Mesenchymal stem cell (in vitro differentiated cells and primary cell): ENCODE measurements around the gene UBXN7.
"Not testable (repeated sequence)": the region's sequence is repeated elsewhere in the genome, so short reads cannot be mapped to it uniquely, and the experiment has no call there.

Experiments used
- DNase-seq: peaks from one replicate; pipeline ENCODE4 v3.0.0-alpha.2; 2013
- H2AFZ ChIP-seq: one replicate; pipeline ENCODE4 v1.6.1; 2013; ENCODE audit warnings: low read depth, mild to moderate bottlenecking, control low read depth, inconsistent platforms, low read length, moderate library complexity
- H2AK5ac ChIP-seq: 2 replicates; pipeline ENCODE4 v1.6.1; 2013; ENCODE audit warnings: low read length, moderate library complexity, mild to moderate bottlenecking, inconsistent platforms; ENCODE audit not compliant: severe bottlenecking
- H2BK120ac ChIP-seq: one replicate; pipeline ENCODE4 v1.6.1; 2013; ENCODE audit warnings: low read depth, mild to moderate bottlenecking, inconsistent platforms, low read length, moderate library complexity
- H2BK12ac ChIP-seq, 2 experiments: one replicate each; pipeline ENCODE4 v1.6.1; 2013; ENCODE audit warnings: inconsistent platforms in 2 of 2, low read length in 2 of 2, mild to moderate bottlenecking in 2 of 2, moderate library complexity in 2 of 2, control low read depth in 1 of 2
- H2BK15ac ChIP-seq: one replicate; pipeline ENCODE4 v1.6.1; 2013; ENCODE audit warnings: mild to moderate bottlenecking, low read depth, inconsistent platforms; ENCODE audit not compliant: poor library complexity, severe bottlenecking
- H2BK5ac ChIP-seq: 2 replicates; pipeline ENCODE4 v1.6.1; 2013; ENCODE audit warnings: low read depth, mild to moderate bottlenecking, low read length, control low read depth, inconsistent platforms; ENCODE audit not compliant: poor library complexity, severe bottlenecking
- H3K14ac ChIP-seq, 2 experiments: one replicate each; pipeline ENCODE4 v1.6.1; 2013; ENCODE audit warnings: inconsistent platforms in 2 of 2, low read length in 2 of 2, control low read depth in 1 of 2, mild to moderate bottlenecking in 1 of 2, moderate library complexity in 1 of 2
- H3K18ac ChIP-seq, 2 experiments: one replicate each; pipeline ENCODE4 v1.6.1; 2013; ENCODE audit warnings: inconsistent platforms in 2 of 2, low read length in 2 of 2, control low read depth in 1 of 2, low read depth in 1 of 2, mild to moderate bottlenecking in 1 of 2
- H3K23ac ChIP-seq, 2 experiments: one replicate each; pipeline ENCODE4 v1.6.1; 2013; ENCODE audit warnings: inconsistent platforms in 2 of 2, low read length in 2 of 2, mild to moderate bottlenecking in 2 of 2, moderate library complexity in 2 of 2, control low read depth in 1 of 2
- H3K27ac ChIP-seq: 2 replicates; pipeline ENCODE4 v1.5.1; 2013; ENCODE audit warnings: mild to moderate bottlenecking, moderate library complexity, low read length, control low read depth, inconsistent platforms; ENCODE audit not compliant: poor library complexity, severe bottlenecking
- H3K27me3 ChIP-seq, 2 experiments: 2 replicates each; pipeline versions ENCODE4 v1.6.1 to v1.7.0; 2013; ENCODE audit warnings: low read length in 2 of 2, mild to moderate bottlenecking in 2 of 2, moderate library complexity in 2 of 2, control low read depth in 1 of 2, inconsistent platforms in 1 of 2; ENCODE audit not compliant: control insufficient read depth in 1 of 2, insufficient read depth in 1 of 2
- H3K36me3 ChIP-seq, 2 experiments: 2 replicates each; pipeline versions ENCODE4 v1.6.1 to v1.7.0; 2013; ENCODE audit warnings: low read length in 2 of 2, control low read depth in 1 of 2, inconsistent platforms in 1 of 2, low read depth in 1 of 2, mild to moderate bottlenecking in 1 of 2; ENCODE audit not compliant: insufficient read depth in 2 of 2, control insufficient read depth in 1 of 2
- H3K4ac ChIP-seq, 2 experiments: one replicate each; pipeline ENCODE4 v1.6.1; 2013; ENCODE audit warnings: inconsistent platforms in 2 of 2, low read length in 2 of 2, mild to moderate bottlenecking in 2 of 2, moderate library complexity in 2 of 2, control low read depth in 1 of 2, low read depth in 1 of 2
- H3K4me1 ChIP-seq: 2 replicates; pipeline ENCODE4 v1.6.1; 2013; ENCODE audit warnings: low read depth, low read length, control low read depth; ENCODE audit not compliant: control insufficient read depth, insufficient read depth
- H3K4me2 ChIP-seq: 2 replicates; pipeline ENCODE4 v1.6.1; 2013; ENCODE audit warnings: low read length, mild to moderate bottlenecking, inconsistent platforms; ENCODE audit not compliant: poor library complexity, severe bottlenecking
- H3K4me3 ChIP-seq, 2 experiments: 2 replicates each; pipeline versions ENCODE4 v1.5.1 to v1.7.0; 2013; ENCODE audit warnings: low read length in 2 of 2, mild to moderate bottlenecking in 2 of 2, control low read depth in 1 of 2, low read depth in 1 of 2; ENCODE audit not compliant: insufficient read depth in 1 of 2
- H3K79me1 ChIP-seq: replicated peaks from 2 replicates; pipeline ENCODE4 v1.6.1; 2013; ENCODE audit warnings: mild to moderate bottlenecking, control low read depth, low read length, inconsistent platforms; ENCODE audit not compliant: poor library complexity, severe bottlenecking
- H3K9ac ChIP-seq: 2 replicates; pipeline ENCODE4 v1.7.0; 2013; ENCODE audit warnings: mild to moderate bottlenecking, low read length, moderate library complexity
- H3K9me3 ChIP-seq: 2 replicates; pipeline ENCODE4 v1.7.0; 2013; ENCODE audit warnings: mild to moderate bottlenecking, low read length; ENCODE audit not compliant: control insufficient read depth
- H4K8ac ChIP-seq: one replicate; pipeline ENCODE4 v1.6.1; 2013; ENCODE audit warnings: inconsistent platforms, mild to moderate bottlenecking, low read length, moderate library complexity
- H4K91ac ChIP-seq: one replicate; pipeline ENCODE4 v1.6.1; 2013; ENCODE audit warnings: mild to moderate bottlenecking, low read length, inconsistent platforms
- WGBS: methylation state at CpG from one replicate; pipeline ENCODE4 v1.1.7; 2013; ENCODE audit warnings: mixed read lengths; 5-methylcytosine and 5-hydroxymethylcytosine counted together

Gene UBXN7

DNA sequence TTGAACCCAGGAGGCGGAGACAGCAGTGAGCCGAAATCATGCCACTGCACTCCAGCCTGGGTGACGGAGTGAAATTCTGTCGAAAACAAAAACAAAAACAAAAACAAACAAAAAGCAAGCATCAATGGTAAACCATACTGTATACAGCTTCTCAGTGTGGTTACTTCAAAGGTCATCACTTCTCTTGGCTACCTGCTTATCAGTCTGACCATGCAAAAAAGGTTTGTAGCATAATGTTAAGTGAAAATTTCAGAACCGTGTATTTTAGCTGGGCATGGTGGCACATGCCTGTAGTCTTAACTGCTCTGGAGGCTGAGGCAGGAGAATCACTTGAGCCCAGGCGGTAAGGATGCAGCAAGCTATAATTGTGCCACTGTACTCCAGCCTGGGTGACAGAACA lies 4.2 kb downstream of the UBXN7 start:
- H3K27me3 ChIP-seq: no peaks in the 10 kb centered on the region
- H3K23ac ChIP-seq: no peak overlapping the region
- peaks cover 14 to 20% of the 10 kb centered on the region in 2 experiments for H3K36me3 ChIP-seq
- H4K8ac ChIP-seq: no peak overlapping the region
- WGBS: 97% methylated on average over 5 of the region's 6 CpGs
- no peak overlapping the region for H3K4me3 ChIP-seq
- DNase-seq: no peak
- H2BK12ac ChIP-seq: no peak overlapping the region
- H3K4me2 ChIP-seq: no peak overlapping the region
- no peak overlapping the region for H3K18ac ChIP-seq
- no peaks in the 10 kb centered on the region for H3K79me1 ChIP-seq
- H2AK5ac ChIP-seq: no peak overlapping the region
- H2AFZ ChIP-seq: no peak overlapping the region
- H3K27ac ChIP-seq: no peak overlapping the region
- H3K14ac ChIP-seq: no peak overlapping the region
- no peak overlapping the region for H2BK15ac ChIP-seq
- no peak overlapping the region for H3K9ac ChIP-seq
- no peak overlapping the region for H2BK120ac ChIP-seq
- no peaks in the 10 kb centered on the region for H3K9me3 ChIP-seq
- peaks cover 6% of the 10 kb centered on the region for H3K4me1 ChIP-seq
- H3K4ac ChIP-seq: no peak overlapping the region
- H2BK5ac ChIP-seq: no peak overlapping the region
- H4K91ac ChIP-seq: no peak overlapping the region

DNA sequence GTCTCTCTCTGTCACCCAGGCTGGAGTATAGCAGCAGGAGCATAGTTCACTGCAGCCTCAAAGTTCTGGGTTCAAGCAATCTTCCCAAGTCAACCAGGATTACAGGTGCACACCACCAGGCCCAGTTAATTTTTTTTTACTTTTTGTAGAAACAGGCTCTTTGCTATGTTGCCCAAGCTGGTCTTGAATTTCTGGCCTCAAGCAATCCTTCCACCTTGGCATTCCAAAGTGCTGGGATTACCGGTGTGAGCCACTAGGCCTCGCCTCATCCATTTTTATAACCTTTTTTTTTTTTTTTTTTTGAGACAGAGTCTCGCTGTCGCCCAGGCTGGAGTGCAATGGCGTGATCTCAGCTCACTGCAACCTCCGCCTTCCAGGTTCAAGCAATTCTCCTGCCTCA lies 7.8 kb downstream of the UBXN7 start:
- H2AFZ ChIP-seq, DNase-seq, H4K91ac ChIP-seq, H3K4ac ChIP-seq, H3K27ac ChIP-seq, H2BK12ac ChIP-seq, H2BK5ac ChIP-seq, H3K23ac ChIP-seq, H3K9me3 ChIP-seq, H2AK5ac ChIP-seq, H4K8ac ChIP-seq, H3K14ac ChIP-seq, H3K4me3 ChIP-seq, H3K9ac ChIP-seq, H3K4me1 ChIP-seq, H3K4me2 ChIP-seq, H2BK15ac ChIP-seq, H2BK120ac ChIP-seq, H3K18ac ChIP-seq, H3K27me3 ChIP-seq, H3K79me1 ChIP-seq: not testable (repeated sequence)
- 100% methylated on average over 2 of the region's 6 CpGs for WGBS
- H3K36me3 ChIP-seq: peaks cover 16 to 20% of the 10 kb centered on the region in 2 experiments

DNA sequence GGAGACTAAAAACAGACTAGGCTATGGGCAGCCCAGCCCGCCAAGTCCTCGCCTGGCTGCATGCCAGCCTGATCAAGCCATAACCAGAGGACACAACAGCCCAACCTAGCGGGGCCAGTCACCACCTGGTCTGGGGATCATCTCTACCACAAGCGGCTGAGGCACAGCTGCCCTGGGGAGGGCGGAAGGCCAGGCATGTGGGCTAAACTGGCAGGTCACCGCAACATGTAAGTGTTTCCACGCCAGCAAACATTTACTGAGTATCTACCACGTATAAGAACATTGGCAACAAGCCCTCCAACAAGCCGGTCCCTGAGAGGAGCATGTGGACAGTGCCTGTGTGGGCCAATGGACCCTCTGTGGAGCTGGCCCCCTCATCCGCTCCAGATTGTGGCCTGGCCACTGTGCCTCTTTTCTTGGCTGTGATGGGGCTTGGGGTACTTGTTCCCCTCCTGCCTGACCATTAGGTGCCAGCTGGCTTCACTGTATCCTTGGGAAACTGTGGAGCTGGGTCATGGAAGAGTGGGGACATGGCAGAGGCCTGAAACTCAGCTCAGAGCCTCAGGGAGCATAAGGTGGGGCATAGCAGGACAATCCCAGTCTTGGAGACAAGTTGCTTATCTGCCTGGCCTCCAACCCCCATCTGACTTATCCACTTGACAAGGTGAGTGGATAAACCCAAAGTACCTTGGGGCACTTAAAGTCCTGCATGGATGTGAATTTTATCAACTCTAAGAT lies 9.0 kb downstream of the UBXN7 start:
- 97% methylated on average over 10 of the region's 10 CpGs for WGBS

DNA sequence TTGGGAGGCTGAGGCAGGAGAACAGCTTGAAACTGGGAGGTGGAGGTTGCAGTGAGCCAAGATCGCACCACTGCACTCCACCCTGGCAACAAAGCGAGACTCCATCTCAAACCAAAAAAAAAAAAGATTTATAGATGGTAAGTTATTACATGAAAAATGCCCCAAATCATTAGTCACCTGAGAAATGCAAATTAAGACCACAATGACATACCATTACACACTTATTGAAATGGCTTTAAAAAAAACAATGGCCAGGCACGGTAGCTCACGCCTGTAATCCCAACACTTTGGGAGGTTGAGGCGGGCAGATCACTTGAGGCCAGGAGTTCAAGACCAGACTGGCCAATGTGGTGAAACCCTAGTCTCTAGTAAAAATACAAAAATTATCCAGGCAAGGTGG lies 10.6 kb downstream of the UBXN7 start:
- WGBS: 98% methylated on average over 3 of the region's 5 CpGs
- H2BK15ac ChIP-seq: not testable (repeated sequence)

More for the DNA sequence above, 9.0 kb downstream of the UBXN7 start:
- Histone ChIP-seq H3K18ac (peak overlapping the region in 1 of 2 experiments; percentile 11), H3K9me3 (no peaks in the 10 kb centered on the region), H2BK12ac (peak overlapping the region in 1 of 2 experiments; percentile 7), H2BK5ac (no peak overlapping the region), H2BK120ac (no peak overlapping the region), H3K23ac (no peak overlapping the region), H3K36me3 (peaks cover 16 to 20% of the 10 kb centered on the region in 2 experiments), H3K4me2 (no peak overlapping the region), H3K27ac (no peak overlapping the region), H2AK5ac (no peak overlapping the region), H3K79me1 (no peaks in the 10 kb centered on the region), H3K4me1 (peaks cover 5% of the 10 kb centered on the region), H3K4ac (no peak overlapping the region), H3K27me3 (no peaks in the 10 kb centered on the region), H3K4me3 (no peak overlapping the region), H2BK15ac (no peak overlapping the region), H4K91ac (no peak overlapping the region), H4K8ac (no peak overlapping the region), H3K9ac (no peak overlapping the region), H2AFZ (no peak overlapping the region), H3K14ac (no peak overlapping the region)
- DNase-seq: no peak

More for the DNA sequence above, 10.6 kb downstream of the UBXN7 start:
- H3K23ac ChIP-seq, H2BK120ac ChIP-seq, DNase-seq, H3K79me1 ChIP-seq, H4K91ac ChIP-seq, H3K4me1 ChIP-seq, H3K9me3 ChIP-seq, H4K8ac ChIP-seq, H2BK5ac ChIP-seq, H2AK5ac ChIP-seq, H2BK12ac ChIP-seq, H2AFZ ChIP-seq, H3K4ac ChIP-seq, H3K27ac ChIP-seq, H3K36me3 ChIP-seq, H3K27me3 ChIP-seq, H3K4me3 ChIP-seq, H3K18ac ChIP-seq, H3K4me2 ChIP-seq, H3K9ac ChIP-seq, H3K14ac ChIP-seq: not testable (repeated sequence)
